Panc1 (cell line): ENCODE data around the gene KRT27. TPM values are rescaled to one million over a fixed set of nuclear protein-coding genes. Genes with fewer than 3 reads are reported as not detected.

ENCODE experiments used
- ATAC-seq: fragments of 200-7000 bp; cut with Tn5 transposase; 2 replicates; pipeline ENCODE4 v1.9.1; 2020; ENCODE audit warnings: mild to moderate bottlenecking, moderate library complexity
- BruUV-seq: library from RNA; stranded (reverse); fragments of 400-500 nt; replicated peaks from 2 replicates; lab custom pipeline; 2021; lab: Mats Ljungman, UMichigan
- CTCF ChIA-PET: fragments of 300-600 bp; sonication (Branson Sonifier 250); formaldehyde crosslinking; loops from one replicate; lab custom pipeline; 2022; ENCODE audit warnings: antibody characterized with exemption; lab: Charles Lee
- POLR2A ChIA-PET: fragments of 300-600 bp; sonication (Branson Sonifier 250); formaldehyde crosslinking; loops from one replicate; lab custom pipeline; 2022; ENCODE audit warnings: antibody characterized with exemption; lab: Charles Lee
- DNase-seq: peaks from one replicate; pipeline ENCODE4 v3.0.0-alpha.2; 2010; ENCODE audit warnings: low read depth, low spot score
- H3K27ac ChIP-seq: 2 replicates; pipeline ENCODE4 v1.5.1; 2011; ENCODE audit warnings: mild to moderate bottlenecking, low read length, inconsistent platforms
- H3K27me3 ChIP-seq: fragments of 200-500 bp; sonication (Bioruptor generic); 2 replicates; pipeline ENCODE4 v1.6.0; 2014; ENCODE audit warnings: low read length, inconsistent platforms; ENCODE audit not compliant: control insufficient read depth, insufficient read depth
- H3K36me3 ChIP-seq: fragments of 200-500 bp; sonication (Bioruptor generic); 2 replicates; pipeline ENCODE4 v1.5.1; 2014; ENCODE audit warnings: inconsistent platforms, mild to moderate bottlenecking, low read length, moderate library complexity; ENCODE audit not compliant: control insufficient read depth, insufficient read depth
- H3K4me1 ChIP-seq: 2 replicates; pipeline ENCODE4 v1.5.1; 2011; ENCODE audit warnings: inconsistent platforms, mild to moderate bottlenecking, low read length, moderate library complexity; ENCODE audit not compliant: control insufficient read depth, insufficient read depth
- H3K4me3 ChIP-seq, 2 experiments: 2 replicates each; pipeline ENCODE4 v1.5.1; 2011 to 2012; ENCODE audit warnings: low read depth in 2 of 2, low read length in 2 of 2, mild to moderate bottlenecking in 2 of 2, inconsistent platforms in 1 of 2, moderate library complexity in 1 of 2
- H3K9me3 ChIP-seq: fragments of 200-500 bp; sonication (Bioruptor generic); 2 replicates; pipeline ENCODE4 v1.5.1; 2014; ENCODE audit warnings: low read depth, mild to moderate bottlenecking, inconsistent platforms, low read length, moderate library complexity; ENCODE audit not compliant: control insufficient read depth, insufficient read depth
- CTCF ChIP-seq: fragments of 450-650 bp; IDR thresholded peaks from 2 replicates; pipeline ENCODE4 v1.5.1; 2017; ENCODE audit warnings: mild to moderate bottlenecking
- POLR2AphosphoS5 ChIP-seq: IDR thresholded peaks from 2 replicates; pipeline ENCODE4 v1.6.1; 2012; ENCODE audit warnings: mild to moderate bottlenecking, low read depth, low read length, moderate library complexity
- REST ChIP-seq, 2 experiments: IDR thresholded peaks; 2 replicates each; pipeline ENCODE4 v1.6.1; 2011 to 2012; ENCODE audit warnings: low read depth in 2 of 2, control low read depth in 1 of 2, low read length in 1 of 2, mild to moderate bottlenecking in 1 of 2, moderate library complexity in 1 of 2; ENCODE audit not compliant: insufficient read depth in 1 of 2
- SIN3A ChIP-seq: IDR thresholded peaks from 2 replicates; pipeline ENCODE4 v1.6.1; 2012; ENCODE audit warnings: low read depth, mild to moderate bottlenecking, low read length, moderate library complexity, borderline replicate concordance; ENCODE audit not compliant: insufficient read depth
- TCF7L2 ChIP-seq: IDR thresholded peaks from 2 replicates; pipeline ENCODE4 v1.6.1; 2011; ENCODE audit warnings: mild to moderate bottlenecking, low read depth, low read length, inconsistent platforms
- in situ Hi-C: cut with HindIII; loops from 2 replicates; pipeline ENCODE4 v1.10.0; 2016; ENCODE audit warnings: low sequenced_read_pairs, low pct_unique_long_range_greater_than_20kb
- intact Hi-C: fragments of 100-400 bp; cut with micrococcal nuclease; formaldehyde crosslinking; loops from one replicate; pipeline ENCODE4 v1.10.0; 2022; ENCODE audit not compliant: unreplicated experiment
- total RNA-seq: library from RNA; stranded (reverse); gene quantifications from one replicate; pipeline ENCODE4 v1.2.1, GENCODE V29; 2021; ENCODE audit not compliant: unreplicated experiment

KRT27 gene
- total RNA-seq, 1 experiment from 2014 or later: not detected

- H3K9me3 ChIP-seq: no peaks in the 10 kb centered on the region
- POLR2A ChIA-PET: no interaction called here
- in situ Hi-C loops (no loop called here), intact Hi-C loops (loop anchor here (5.0 kb wide), 1 partner anchor 177 kb away; no protein-coding TSS in a partner anchor)
- BruUV-seq: no TSS peak
- DNase-seq: no peak
- TF ChIP-seq REST (IDR thresholded peaks at IDR 0.05; ENCODE audit: insufficient read depth in 1 of 2, low read depth in 2 of 2, low read length in 1 of 2) (no peak), CTCF (no peak), TCF7L2 (no peak), SIN3A (no peak), POLR2AphosphoS5 (no peak)
- no peaks in the 10 kb centered on the region for H3K36me3 ChIP-seq
- no peaks in the 10 kb centered on the region for H3K4me1 ChIP-seq
- CTCF ChIA-PET: no interaction called here
- H3K4me3 ChIP-seq: no peak overlapping the region
- H3K27ac ChIP-seq: no peak overlapping the region
- no peak for ATAC-seq
- H3K27me3 ChIP-seq: peaks cover 22% of the 10 kb centered on the region
Observed at GRCh38 chr17:40794466-40794865, 12.1 kb upstream of the KRT27 start.

GRCh38 chr17:40793832-40794231, 11.5 kb upstream of the KRT27 start:
- Histone ChIP-seq H3K4me3 (no peak overlapping the region), H3K9me3 (no peaks in the 10 kb centered on the region), H3K4me1 (no peaks in the 10 kb centered on the region), H3K27me3 (peaks cover 15% of the 10 kb centered on the region), H3K36me3 (no peaks in the 10 kb centered on the region), H3K27ac (no peak overlapping the region)
- in situ Hi-C loops (no loop called here), intact Hi-C loops (loop anchor here (5.0 kb wide), 1 partner anchor 177 kb away; no protein-coding TSS in a partner anchor)
- CTCF ChIA-PET: no interaction called here
- no TSS peak for BruUV-seq
- no peak for ATAC-seq
- POLR2A ChIA-PET: no interaction called here
- TF ChIP-seq TCF7L2 (no peak), SIN3A (no peak), CTCF (no peak), REST (IDR thresholded peaks at IDR 0.05; ENCODE audit: insufficient read depth in 1 of 2, low read depth in 2 of 2, low read length in 1 of 2) (no peak), POLR2AphosphoS5 (no peak)
- DNase-seq: no peak
